ENCODE data around the gene LDLRAP1.

- TF ChIP-seq, protein P1, sequence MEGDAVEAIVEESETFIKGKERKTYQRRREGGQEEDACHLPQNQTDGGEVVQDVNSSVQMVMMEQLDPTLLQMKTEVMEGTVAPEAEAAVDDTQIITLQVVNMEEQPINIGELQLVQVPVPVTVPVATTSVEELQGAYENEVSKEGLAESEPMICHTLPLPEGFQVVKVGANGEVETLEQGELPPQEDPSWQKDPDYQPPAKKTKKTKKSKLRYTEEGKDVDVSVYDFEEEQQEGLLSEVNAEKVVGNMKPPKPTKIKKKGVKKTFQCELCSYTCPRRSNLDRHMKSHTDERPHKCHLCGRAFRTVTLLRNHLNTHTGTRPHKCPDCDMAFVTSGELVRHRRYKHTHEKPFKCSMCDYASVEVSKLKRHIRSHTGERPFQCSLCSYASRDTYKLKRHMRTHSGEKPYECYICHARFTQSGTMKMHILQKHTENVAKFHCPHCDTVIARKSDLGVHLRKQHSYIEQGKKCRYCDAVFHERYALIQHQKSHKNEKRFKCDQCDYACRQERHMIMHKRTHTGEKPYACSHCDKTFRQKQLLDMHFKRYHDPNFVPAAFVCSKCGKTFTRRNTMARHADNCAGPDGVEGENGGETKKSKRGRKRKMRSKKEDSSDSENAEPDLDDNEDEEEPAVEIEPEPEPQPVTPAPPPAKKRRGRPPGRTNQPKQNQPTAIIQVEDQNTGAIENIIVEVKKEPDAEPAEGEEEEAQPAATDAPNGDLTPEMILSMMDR (IDR thresholded peaks at IDR 0.05), result peak in 2 of 3 experiments; percentile 16 to 27
- no peak for TF ChIP-seq POLR2A (IDR thresholded peaks at IDR 0.05; ENCODE audit: low read depth)
Measured at GRCh38 chr1:25610822-25611630, 67.6 kb downstream of the LDLRAP1 start.
